B cell (primary cell): ENCODE data around the gene SLC44A2.

Source experiments
- CTCF ChIP-seq: fragments of 200-600 bp; IDR thresholded peaks from one replicate; pipeline ENCODE4 v1.8.0; 2022; ENCODE audit warnings: antibody characterized with exemption, mild to moderate bottlenecking
- EZH2 ChIP-seq: IDR thresholded peaks from 2 replicates; pipeline ENCODE4 v1.6.1; 2012; ENCODE audit warnings: borderline replicate concordance, low read depth, mild to moderate bottlenecking, moderate library complexity, low read length; ENCODE audit not compliant: insufficient read depth, poor library complexity, severe bottlenecking

- no peak for TF ChIP-seq CTCF
- TF ChIP-seq EZH2: no peak
Observed at GRCh38 chr19:10612499-10613119, 12.7 kb upstream of the SLC44A2 start.
